ENCODE results near the gene DMBT1. TPM values are rescaled to one million over a fixed set of nuclear protein-coding genes. Genes with fewer than 3 reads are reported as not detected.

The DMBT1 gene
- total and polyA plus RNA-seq, 8 donors: 0.21 to 242 (median 1.3) TPM

- H3K27me3 ChIP-seq: no peaks in the 10 kb centered on the region
- H3K9me3 ChIP-seq: no peaks in the 10 kb centered on the region
- TF ChIP-seq CTCF (IDR thresholded peaks at IDR 0.05): no peak
- no peak overlapping the region for H3K4me3 ChIP-seq
- no peaks in the 10 kb centered on the region for H3K36me3 ChIP-seq
- intact Hi-C loops (cut with DNase I): no loop called here
- ATAC-seq (peak; percentile 69), DNase-seq (no peak)
- H3K4me1 ChIP-seq: peaks cover 0 to 3% of the 10 kb centered on the region in 2 donors
- H3K27ac ChIP-seq: no peak overlapping the region
Observed at GRCh38 chr10:122557516-122557915, 3.0 kb upstream of the DMBT1 start.

GRCh38 chr10:122558452-122558851, 2.1 kb upstream of the DMBT1 start:
- Histone ChIP-seq H3K27ac (no peak overlapping the region), H3K27me3 (no peaks in the 10 kb centered on the region), H3K36me3 (no peaks in the 10 kb centered on the region), H3K4me3 (no peak overlapping the region), H3K4me1 (peaks cover 0 to 3% of the 10 kb centered on the region in 2 donors), H3K9me3 (no peaks in the 10 kb centered on the region)
- no peak for ATAC-seq
- intact Hi-C loops (cut with DNase I): no loop called here
- DNase-seq: no peak
- TF ChIP-seq CTCF (IDR thresholded peaks at IDR 0.05): no peak

- Histone ChIP-seq H3K4me3 (no peak overlapping the region), H3K27me3 (peaks cover 0 to 4% of the 10 kb centered on the region in 2 donors), H3K36me3 (no peaks in the 10 kb centered on the region), H3K27ac (no peak overlapping the region), H3K4me1 (peaks cover 0 to 2% of the 10 kb centered on the region in 2 donors), H3K9me3 (no peaks in the 10 kb centered on the region)
- no peak for ATAC-seq
- intact Hi-C loops (cut with DNase I): no loop called here
- no peak for DNase-seq
- no peak for TF ChIP-seq CTCF (IDR thresholded peaks at IDR 0.05)
Observed at GRCh38 chr10:122559228-122559627, 1.3 kb upstream of the DMBT1 start.

- Histone ChIP-seq H3K36me3 (no peaks in the 10 kb centered on the region), H3K27me3 (peaks cover 0 to 4% of the 10 kb centered on the region in 2 donors), H3K27ac (peak overlapping the region; percentile 38 to 44), H3K4me1 (peaks cover 2 to 5% of the 10 kb centered on the region in 2 donors), H3K9me3 (no peaks in the 10 kb centered on the region), H3K4me3 (no peak overlapping the region)
- intact Hi-C loops (cut with DNase I): loop anchor here in 1 of 2 donors (5.0 to 10.0 kb wide), 3 partner anchors 126 to 264 kb away; no protein-coding TSS in a partner anchor
- ATAC-seq: peak; percentile 38
- no peak for DNase-seq
- no peak for TF ChIP-seq CTCF (IDR thresholded peaks at IDR 0.05)
Observed at GRCh38 chr10:122561212-122561611, 658 bp downstream of the DMBT1 start.

DNA sequence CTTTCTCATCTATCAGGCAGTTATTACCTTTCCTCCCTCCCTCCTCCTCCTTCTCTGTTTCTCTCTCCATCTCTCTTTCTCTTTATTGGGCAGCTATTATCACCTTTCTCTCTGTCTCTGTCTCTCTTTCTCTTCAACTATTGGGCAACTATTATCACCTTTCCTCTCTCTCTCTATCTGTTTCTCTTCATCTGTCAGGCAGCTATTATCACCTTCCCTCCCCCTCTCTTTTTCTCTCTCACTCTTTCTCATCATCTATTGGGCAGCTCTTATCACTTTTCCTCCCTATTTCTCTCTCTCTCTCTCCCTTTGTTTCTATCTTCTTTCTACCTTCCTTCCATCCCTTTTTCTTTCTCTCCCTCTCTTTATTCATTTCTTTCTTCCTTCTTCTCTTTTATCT, 1.2 kb downstream of the DMBT1 start:
- peaks cover 0 to 4% of the 10 kb centered on the region in 2 donors for H3K27me3 ChIP-seq
- no peak overlapping the region for H3K4me3 ChIP-seq
- no peak for TF ChIP-seq CTCF (IDR thresholded peaks at IDR 0.05)
- no peaks in the 10 kb centered on the region for H3K36me3 ChIP-seq
- peaks cover 2 to 5% of the 10 kb centered on the region in 2 donors for H3K4me1 ChIP-seq
- no peak for DNase-seq
- intact Hi-C loops (cut with DNase I): loop anchor here in 1 of 2 donors (5.0 to 10.0 kb wide), 3 partner anchors 127 to 264 kb away; no protein-coding TSS in a partner anchor
- no peak for ATAC-seq
- H3K27ac ChIP-seq: no peak overlapping the region
- no peaks in the 10 kb centered on the region for H3K9me3 ChIP-seq

Data from left lung (tissue), 10 donors.